Panc1 (cell line): Measurements from ENCODE around the gene STARD3NL.

Source experiments
- POLR2AphosphoS5 ChIP-seq: IDR thresholded peaks from 2 replicates; pipeline ENCODE4 v1.6.1; 2012; ENCODE audit warnings: mild to moderate bottlenecking, low read depth, low read length, moderate library complexity
- TCF7L2 ChIP-seq: IDR thresholded peaks from 2 replicates; pipeline ENCODE4 v1.6.1; 2011; ENCODE audit warnings: mild to moderate bottlenecking, low read depth, low read length, inconsistent platforms
- TF ChIP-seq, protein P1 (sequence below): fragments of 450-650 bp; IDR thresholded peaks from 2 replicates; pipeline ENCODE4 v1.5.1; 2017; ENCODE audit warnings: mild to moderate bottlenecking
- TF ChIP-seq, protein P2 (sequence below), 2 experiments: IDR thresholded peaks; 2 replicates each; pipeline ENCODE4 v1.6.1; 2011 to 2012; ENCODE audit warnings: low read depth in 2 of 2, control low read depth in 1 of 2, low read length in 1 of 2, mild to moderate bottlenecking in 1 of 2, moderate library complexity in 1 of 2; ENCODE audit not compliant: insufficient read depth in 1 of 2

DNA sequence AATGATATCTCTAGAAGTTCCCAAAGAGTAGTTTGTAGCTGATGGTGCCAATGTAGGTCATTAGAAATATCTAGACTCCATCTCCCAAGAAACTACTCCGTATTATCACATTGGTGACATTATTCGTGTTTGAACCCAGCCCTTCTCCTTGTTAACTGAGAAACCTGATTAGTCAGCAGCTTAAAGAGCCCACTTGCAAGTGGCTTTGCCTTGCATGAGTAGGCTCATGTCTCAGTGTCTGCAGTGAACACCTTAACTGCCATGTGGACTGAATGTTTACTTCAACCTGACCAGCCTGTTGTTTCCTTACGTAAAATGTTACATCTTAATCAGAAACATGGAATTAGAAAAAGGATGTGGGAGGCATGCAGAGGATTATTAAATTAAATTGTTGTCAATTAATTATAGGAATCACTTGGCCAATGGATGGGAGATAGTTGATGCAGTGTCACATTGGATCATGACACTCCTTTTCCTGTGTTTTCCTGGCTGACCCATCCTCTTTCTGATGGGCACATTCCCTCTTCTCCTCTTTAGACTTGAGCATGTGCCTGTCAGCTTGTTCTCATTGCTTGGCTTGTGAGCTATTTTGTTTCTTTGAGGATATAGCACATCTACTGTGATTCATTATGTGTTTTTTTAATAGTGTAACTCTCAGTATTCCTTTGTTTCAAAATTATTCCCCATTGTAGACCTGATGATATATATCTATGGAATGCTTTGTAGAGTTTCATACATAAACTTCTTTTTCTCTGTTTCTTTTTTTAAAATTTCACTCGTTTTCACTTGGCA, 18.0 kb downstream of the STARD3NL start:
- TF ChIP-seq, protein P1, sequence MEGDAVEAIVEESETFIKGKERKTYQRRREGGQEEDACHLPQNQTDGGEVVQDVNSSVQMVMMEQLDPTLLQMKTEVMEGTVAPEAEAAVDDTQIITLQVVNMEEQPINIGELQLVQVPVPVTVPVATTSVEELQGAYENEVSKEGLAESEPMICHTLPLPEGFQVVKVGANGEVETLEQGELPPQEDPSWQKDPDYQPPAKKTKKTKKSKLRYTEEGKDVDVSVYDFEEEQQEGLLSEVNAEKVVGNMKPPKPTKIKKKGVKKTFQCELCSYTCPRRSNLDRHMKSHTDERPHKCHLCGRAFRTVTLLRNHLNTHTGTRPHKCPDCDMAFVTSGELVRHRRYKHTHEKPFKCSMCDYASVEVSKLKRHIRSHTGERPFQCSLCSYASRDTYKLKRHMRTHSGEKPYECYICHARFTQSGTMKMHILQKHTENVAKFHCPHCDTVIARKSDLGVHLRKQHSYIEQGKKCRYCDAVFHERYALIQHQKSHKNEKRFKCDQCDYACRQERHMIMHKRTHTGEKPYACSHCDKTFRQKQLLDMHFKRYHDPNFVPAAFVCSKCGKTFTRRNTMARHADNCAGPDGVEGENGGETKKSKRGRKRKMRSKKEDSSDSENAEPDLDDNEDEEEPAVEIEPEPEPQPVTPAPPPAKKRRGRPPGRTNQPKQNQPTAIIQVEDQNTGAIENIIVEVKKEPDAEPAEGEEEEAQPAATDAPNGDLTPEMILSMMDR: no peak
- TF ChIP-seq POLR2AphosphoS5 (no peak), TCF7L2 (no peak)
- TF ChIP-seq, protein P2, sequence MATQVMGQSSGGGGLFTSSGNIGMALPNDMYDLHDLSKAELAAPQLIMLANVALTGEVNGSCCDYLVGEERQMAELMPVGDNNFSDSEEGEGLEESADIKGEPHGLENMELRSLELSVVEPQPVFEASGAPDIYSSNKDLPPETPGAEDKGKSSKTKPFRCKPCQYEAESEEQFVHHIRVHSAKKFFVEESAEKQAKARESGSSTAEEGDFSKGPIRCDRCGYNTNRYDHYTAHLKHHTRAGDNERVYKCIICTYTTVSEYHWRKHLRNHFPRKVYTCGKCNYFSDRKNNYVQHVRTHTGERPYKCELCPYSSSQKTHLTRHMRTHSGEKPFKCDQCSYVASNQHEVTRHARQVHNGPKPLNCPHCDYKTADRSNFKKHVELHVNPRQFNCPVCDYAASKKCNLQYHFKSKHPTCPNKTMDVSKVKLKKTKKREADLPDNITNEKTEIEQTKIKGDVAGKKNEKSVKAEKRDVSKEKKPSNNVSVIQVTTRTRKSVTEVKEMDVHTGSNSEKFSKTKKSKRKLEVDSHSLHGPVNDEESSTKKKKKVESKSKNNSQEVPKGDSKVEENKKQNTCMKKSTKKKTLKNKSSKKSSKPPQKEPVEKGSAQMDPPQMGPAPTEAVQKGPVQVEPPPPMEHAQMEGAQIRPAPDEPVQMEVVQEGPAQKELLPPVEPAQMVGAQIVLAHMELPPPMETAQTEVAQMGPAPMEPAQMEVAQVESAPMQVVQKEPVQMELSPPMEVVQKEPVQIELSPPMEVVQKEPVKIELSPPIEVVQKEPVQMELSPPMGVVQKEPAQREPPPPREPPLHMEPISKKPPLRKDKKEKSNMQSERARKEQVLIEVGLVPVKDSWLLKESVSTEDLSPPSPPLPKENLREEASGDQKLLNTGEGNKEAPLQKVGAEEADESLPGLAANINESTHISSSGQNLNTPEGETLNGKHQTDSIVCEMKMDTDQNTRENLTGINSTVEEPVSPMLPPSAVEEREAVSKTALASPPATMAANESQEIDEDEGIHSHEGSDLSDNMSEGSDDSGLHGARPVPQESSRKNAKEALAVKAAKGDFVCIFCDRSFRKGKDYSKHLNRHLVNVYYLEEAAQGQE (IDR thresholded peaks at IDR 0.05; ENCODE audit: insufficient read depth in 1 of 2, low read depth in 2 of 2, low read length in 1 of 2): no peak
